HEK293T (cell line): ENCODE results near the gene TIGAR.

ENCODE experiments used
- CTCF ChIA-PET: fragments of 350-600 bp; formaldehyde crosslinking; extraction: SDS; loops from one replicate; lab custom pipeline; 2021; ENCODE audit warnings: antibody characterized with exemption, inconsistent platforms; lab: Yijun Ruan, JAX
- POLR2A ChIA-PET: fragments of 350-600 bp; formaldehyde crosslinking; extraction: SDS; loops from one replicate; lab custom pipeline; 2020; ENCODE audit warnings: antibody characterized with exemption, inconsistent platforms; lab: Yijun Ruan, JAX
- DNase-seq: peaks from one replicate; pipeline ENCODE4 v3.0.0; 2012; ENCODE audit warnings: mixed read lengths; ENCODE audit errors: extremely low spot score
- ARNT ChIP-seq: fragments of 450-650 bp; IDR thresholded peaks from 2 replicates; pipeline ENCODE4 v1.6.1; 2017; ENCODE audit warnings: mild to moderate bottlenecking
- BHLHE40 ChIP-seq: fragments of 450-650 bp; IDR thresholded peaks from 2 replicates; pipeline ENCODE4 v1.6.1; 2016; ENCODE audit warnings: mild to moderate bottlenecking, moderate library complexity, borderline replicate concordance
- CTBP1 ChIP-seq: fragments of 450-650 bp; IDR thresholded peaks from 2 replicates; pipeline ENCODE4 v1.6.1; 2016; ENCODE audit warnings: borderline replicate concordance
- ELF4 ChIP-seq: fragments of 450-650 bp; IDR thresholded peaks from 2 replicates; pipeline ENCODE4 v1.6.1; 2017; ENCODE audit warnings: antibody characterized with exemption
- FOXA1 ChIP-seq: fragments of 450-650 bp; IDR thresholded peaks from 2 replicates; pipeline ENCODE4 v1.6.1; 2016; ENCODE audit warnings: mild to moderate bottlenecking
- FOXK2 ChIP-seq: fragments of 450-650 bp; IDR thresholded peaks from 2 replicates; pipeline ENCODE4 v1.6.1; 2016; ENCODE audit warnings: mild to moderate bottlenecking
- FOXM1 ChIP-seq: fragments of 450-650 bp; IDR thresholded peaks from 2 replicates; pipeline ENCODE4 v1.6.1; 2017; ENCODE audit warnings: mild to moderate bottlenecking, borderline replicate concordance
- HDGF ChIP-seq: fragments of 450-650 bp; IDR thresholded peaks from 2 replicates; pipeline ENCODE4 v1.6.1; 2017; ENCODE audit warnings: antibody characterized with exemption, borderline replicate concordance
- L3MBTL2 ChIP-seq: fragments of 450-650 bp; conservative IDR thresholded peaks from 2 replicates; pipeline ENCODE4 v1.6.1; 2016; ENCODE audit warnings: mild to moderate bottlenecking
- LEF1 ChIP-seq: fragments of 450-650 bp; IDR thresholded peaks from 2 replicates; pipeline ENCODE4 v1.6.1; 2017; ENCODE audit warnings: mild to moderate bottlenecking, borderline replicate concordance
- NFRKB ChIP-seq: fragments of 450-650 bp; IDR thresholded peaks from 2 replicates; pipeline ENCODE4 v1.6.1; 2016; ENCODE audit warnings: mild to moderate bottlenecking, moderate library complexity
- SP1 ChIP-seq: fragments of 450-650 bp; IDR thresholded peaks from 2 replicates; pipeline ENCODE4 v1.6.1; 2017
- SUZ12 ChIP-seq: fragments of 450-650 bp; IDR thresholded peaks from 2 replicates; pipeline ENCODE4 v1.6.1; 2016; ENCODE audit warnings: mild to moderate bottlenecking
- TARDBP ChIP-seq: fragments of 450-650 bp; IDR thresholded peaks from 2 replicates; pipeline ENCODE4 v1.6.1; 2016
- ZNF384 ChIP-seq: fragments of 450-650 bp; IDR thresholded peaks from 2 replicates; pipeline ENCODE4 v1.6.1; 2016
- TF ChIP-seq, protein P1 (sequence below): fragments of 450-650 bp; IDR thresholded peaks from 2 replicates; pipeline ENCODE4 v1.6.1; 2016

The TIGAR gene

DNA sequence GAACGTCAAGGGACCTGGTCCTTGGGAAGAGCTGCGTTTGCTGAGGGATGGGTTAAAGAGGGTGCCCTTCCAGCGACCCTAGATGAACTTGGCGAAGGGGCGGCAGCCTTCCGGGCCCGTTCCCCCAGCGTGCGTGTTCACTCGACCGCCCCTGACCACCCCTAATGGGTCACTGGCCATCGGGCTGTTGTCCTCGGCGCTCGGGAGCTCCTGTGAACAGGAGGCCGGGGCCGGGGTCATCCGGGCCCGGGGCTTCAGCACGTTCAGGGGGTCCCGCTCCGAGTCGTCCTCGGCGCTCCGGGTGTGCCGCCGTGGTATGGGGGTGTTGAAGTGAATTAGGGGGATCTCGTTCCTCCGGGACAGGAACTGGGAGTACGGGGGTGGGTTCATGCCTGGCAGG lies 49.3 kb downstream of the TIGAR start:
- no peak for TF ChIP-seq SP1
- no peak for TF ChIP-seq CTBP1
- no peak for TF ChIP-seq LEF1
- no peak for TF ChIP-seq FOXK2
- no peak for TF ChIP-seq TARDBP
- no peak for TF ChIP-seq ARNT
- ChIA-PET POLR2A (no interaction called here), CTCF (no interaction called here)

DNA sequence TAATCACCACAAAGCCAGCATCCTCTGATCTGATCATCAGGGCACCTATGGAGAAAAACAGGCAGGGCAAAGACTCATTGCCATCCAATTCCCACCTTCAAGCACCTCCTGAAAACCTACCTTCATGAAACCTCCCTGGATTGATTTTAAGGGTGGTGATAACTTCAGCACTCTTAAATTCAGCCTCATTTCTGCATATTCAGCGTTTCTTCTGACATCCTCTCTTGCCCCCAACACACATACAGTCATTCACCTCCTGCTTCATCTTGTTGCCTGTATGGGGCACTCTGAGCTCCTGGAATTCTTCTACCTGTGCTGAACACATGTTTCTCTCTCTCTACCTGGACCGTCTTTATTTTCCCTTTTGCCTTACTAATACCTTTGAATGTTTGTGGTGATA lies 51.6 kb downstream of the TIGAR start:
- no peak for DNase-seq
- ChIA-PET CTCF (interaction anchor here (0.6 kb wide), 2 partner anchors 10 to 24 kb away, joined by 3 to 4 read pairs; no protein-coding TSS in a partner anchor), POLR2A (no interaction called here)
- no peak for TF ChIP-seq LEF1
- no peak for TF ChIP-seq FOXA1
- TF ChIP-seq ELF4, result no peak
- TF ChIP-seq TARDBP, result no peak
- TF ChIP-seq FOXK2, result no peak
- TF ChIP-seq L3MBTL2, result no peak
- TF ChIP-seq, protein P1, sequence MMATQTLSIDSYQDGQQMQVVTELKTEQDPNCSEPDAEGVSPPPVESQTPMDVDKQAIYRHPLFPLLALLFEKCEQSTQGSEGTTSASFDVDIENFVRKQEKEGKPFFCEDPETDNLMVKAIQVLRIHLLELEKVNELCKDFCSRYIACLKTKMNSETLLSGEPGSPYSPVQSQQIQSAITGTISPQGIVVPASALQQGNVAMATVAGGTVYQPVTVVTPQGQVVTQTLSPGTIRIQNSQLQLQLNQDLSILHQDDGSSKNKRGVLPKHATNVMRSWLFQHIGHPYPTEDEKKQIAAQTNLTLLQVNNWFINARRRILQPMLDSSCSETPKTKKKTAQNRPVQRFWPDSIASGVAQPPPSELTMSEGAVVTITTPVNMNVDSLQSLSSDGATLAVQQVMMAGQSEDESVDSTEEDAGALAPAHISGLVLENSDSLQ, result no peak
- TF ChIP-seq ARNT, result no peak
- TF ChIP-seq SUZ12, result no peak
- TF ChIP-seq FOXM1, result no peak
- no peak for TF ChIP-seq NFRKB
- TF ChIP-seq CTBP1, result no peak
- no peak for TF ChIP-seq BHLHE40
- TF ChIP-seq HDGF, result no peak

More for the DNA sequence above, 49.3 kb downstream of the TIGAR start:
- no peak for DNase-seq

DNA sequence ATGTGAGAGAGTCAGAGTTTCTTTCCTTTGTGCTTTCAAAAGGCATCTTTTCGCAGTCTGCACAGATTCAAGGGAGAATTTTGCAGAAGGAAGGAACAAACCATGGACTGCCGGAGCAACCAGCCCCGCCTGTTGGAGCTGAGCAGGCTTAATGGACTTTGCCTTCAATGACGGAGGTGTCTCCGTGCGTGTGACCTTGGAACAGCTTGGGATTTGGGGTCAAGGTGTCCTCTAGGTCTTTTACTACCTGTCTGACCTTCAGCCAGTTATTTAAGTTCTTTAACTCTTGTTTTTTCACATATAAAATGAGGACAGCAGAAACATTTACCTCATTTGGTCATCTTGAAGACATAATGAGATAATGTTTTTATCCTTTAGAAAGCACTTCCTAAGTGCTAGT lies 54.4 kb downstream of the TIGAR start:
- POLR2A ChIA-PET, result no interaction called here
- CTCF ChIA-PET, result no interaction called here
- DNase-seq, result no peak
- TF ChIP-seq CTBP1 (no peak), FOXM1 (no peak), FOXK2 (no peak), HDGF (no peak), ELF4 (no peak), BHLHE40 (no peak), SUZ12 (no peak), SP1 (no peak), LEF1 (no peak), NFRKB (no peak), FOXA1 (no peak)
- TF ChIP-seq, protein P1, result no peak

DNA sequence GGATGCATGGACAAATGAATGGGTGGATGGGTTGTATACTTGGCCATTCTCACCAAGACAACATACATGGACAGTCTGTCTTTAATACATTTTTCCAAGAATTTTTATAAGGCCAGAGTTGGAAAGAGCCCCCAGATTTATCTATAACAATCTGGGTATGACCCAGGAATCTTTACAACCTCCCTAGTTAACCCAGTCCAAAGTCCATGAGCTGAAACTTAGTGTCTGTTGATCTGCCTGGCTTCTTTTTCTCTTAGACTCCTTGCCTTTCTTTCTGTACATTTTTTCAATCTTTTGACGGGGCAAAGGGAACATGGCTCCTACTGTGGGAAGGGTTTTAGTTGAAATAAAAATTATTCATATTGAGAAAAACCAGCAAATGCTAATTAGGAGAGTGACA lies 57.8 kb downstream of the TIGAR start:
- CTCF ChIA-PET, result no interaction called here
- no peak for DNase-seq
- TF ChIP-seq LEF1, result no peak
- no peak for TF ChIP-seq FOXK2
- TF ChIP-seq TARDBP, result no peak
- no peak for TF ChIP-seq ARNT
- no peak for TF ChIP-seq ZNF384
- TF ChIP-seq, protein P1, result no peak
- TF ChIP-seq FOXA1, result no peak
- TF ChIP-seq BHLHE40, result no peak
- TF ChIP-seq FOXM1, result no peak
- no peak for TF ChIP-seq SP1
- no peak for TF ChIP-seq HDGF
- no peak for TF ChIP-seq ELF4
- TF ChIP-seq NFRKB, result no peak
- TF ChIP-seq L3MBTL2, result no peak
- POLR2A ChIA-PET, result no interaction called here

DNA sequence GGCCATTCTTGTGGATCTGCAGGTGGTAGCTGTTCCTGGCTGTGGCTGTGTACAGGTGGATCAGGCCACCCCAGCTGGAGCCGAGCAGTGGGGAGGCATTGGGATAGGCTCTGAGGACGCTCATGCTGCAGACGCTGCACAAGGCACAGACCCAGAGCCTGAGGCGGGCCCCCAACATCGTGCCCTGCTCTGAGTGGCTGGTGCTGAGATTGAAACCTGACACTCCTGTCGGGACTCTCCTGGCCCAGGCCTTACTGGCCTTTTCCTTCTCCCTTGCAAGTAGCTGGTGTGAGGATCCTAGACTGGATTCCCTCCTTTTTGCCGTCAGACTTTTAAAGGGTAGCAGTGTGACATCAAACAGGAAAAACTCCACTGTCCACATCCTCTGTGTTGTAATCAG lies 58.4 kb downstream of the TIGAR start, which contains the start of gene FGF23:
TSS of gene FGF23 (minus strand) at position 308 of the 400 bp plus-strand sequence. CDS start at position 178, 130 bp downstream.
- TF ChIP-seq L3MBTL2 (peak; percentile 37; the same call in 1 of the 2 replicates), TARDBP (no peak)
- POLR2A ChIA-PET, result interaction anchor here (1.0 kb wide), 1 partner anchor 270 kb away, joined by 3 read pairs; the partner anchor contains the start of genes AKAP3 and NDUFA9
- DNase-seq, result peak; percentile 64
- CTCF ChIA-PET, result no interaction called here

DNA sequence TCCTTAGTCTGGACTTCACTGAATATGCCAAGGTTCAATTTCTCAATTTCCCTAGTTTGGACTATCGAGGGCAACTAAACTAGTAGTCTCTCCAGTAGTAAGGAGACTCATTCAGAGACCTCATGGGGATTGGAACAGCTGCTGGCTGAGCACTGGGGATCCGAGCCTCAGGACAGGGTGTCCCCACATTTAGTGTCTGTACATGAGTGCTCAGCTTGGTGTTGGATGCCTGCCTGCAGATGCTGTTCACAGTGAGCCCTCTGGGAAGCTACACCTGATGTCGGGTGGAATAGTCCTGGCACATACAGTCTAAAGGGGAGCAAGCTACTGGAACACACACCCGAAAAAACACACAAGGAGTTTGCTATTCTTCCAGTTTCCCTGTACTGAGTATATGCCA lies 59.3 kb downstream of the TIGAR start:
- CTCF ChIA-PET, result no interaction called here

More for the DNA sequence above, 59.3 kb downstream of the TIGAR start:
- DNase-seq, result no peak
- POLR2A ChIA-PET, result interaction anchor here (1.0 kb wide), 1 partner anchor 269 kb away, joined by 3 read pairs; the partner anchor contains the start of genes AKAP3 and NDUFA9
- TF ChIP-seq FOXA1, result no peak
- no peak for TF ChIP-seq TARDBP
- TF ChIP-seq, protein P1, result no peak
- TF ChIP-seq ELF4, result no peak
- TF ChIP-seq SUZ12, result no peak
- no peak for TF ChIP-seq L3MBTL2
- no peak for TF ChIP-seq FOXK2
